Measurements from ENCODE around the gene SEMG2.

The SEMG2 gene

DNA sequence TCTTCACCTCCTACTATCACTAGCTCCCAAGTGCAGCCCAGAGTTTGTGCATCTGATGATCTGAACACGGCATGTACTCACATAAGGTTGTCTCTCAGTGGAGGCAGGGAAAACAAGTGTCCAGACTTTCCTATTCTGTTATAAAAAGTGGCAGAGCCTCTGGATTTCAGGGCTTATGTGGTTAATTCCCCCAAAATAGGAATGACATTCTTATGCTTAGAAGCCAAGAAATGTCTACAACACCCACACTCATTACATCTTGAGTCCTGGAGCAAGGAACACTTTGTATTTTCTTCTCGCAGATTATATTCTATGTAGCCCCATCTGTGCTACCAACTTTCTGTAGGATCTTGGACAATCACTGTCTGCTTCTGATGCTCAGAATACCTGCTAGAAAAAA is 27.8 kb upstream of the SEMG2 start:
- no peaks in the 10 kb centered on the region for H3K4me1 ChIP-seq (ENCODE audit: control insufficient read depth, insufficient read depth, low read length)
- H3K27me3 ChIP-seq (ENCODE audit: control insufficient read depth, insufficient read depth, low read length): no peaks in the 10 kb centered on the region
- H3K36me3 ChIP-seq (ENCODE audit: control insufficient read depth, insufficient read depth, low read length): no peaks in the 10 kb centered on the region
- H3K4me3 ChIP-seq (ENCODE audit: low read length): no peak overlapping the region
- no peak overlapping the region for H3K9ac ChIP-seq (ENCODE audit: low read length)
- H3K27ac ChIP-seq (ENCODE audit: low read depth, low read length): no peak overlapping the region

DNA sequence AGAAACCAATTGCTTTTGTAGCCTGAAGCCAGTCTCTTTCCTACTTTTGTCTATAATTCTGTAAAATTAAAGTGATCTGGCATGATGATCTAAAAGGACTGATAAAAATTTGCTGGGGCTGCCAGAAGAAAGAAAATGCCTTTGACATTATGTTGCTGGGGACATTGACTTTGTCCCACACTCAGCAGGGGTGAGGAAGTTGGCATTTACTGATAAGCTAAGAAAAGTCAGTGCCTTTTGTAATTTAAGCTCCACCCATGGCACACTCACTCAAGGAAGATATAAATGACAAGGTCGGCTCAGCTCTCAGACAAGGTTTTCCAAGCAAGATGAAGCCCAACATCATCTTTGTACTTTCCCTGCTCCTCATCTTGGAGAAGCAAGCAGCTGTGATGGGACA is 14.4 kb upstream of the SEMG2 start, which contains the start of gene SEMG1:
Gene SEMG1, plus strand, starts transcription at position 309 of the 400 bp plus-strand sequence. Its CDS starts 21 bp downstream, at position 330.
- Histone ChIP-seq H3K9ac (ENCODE audit: low read length) (no peak within 1 kb of the TSS), H3K4me3 (ENCODE audit: low read length) (no peak within 1 kb of the TSS), H3K27me3 (ENCODE audit: control insufficient read depth, insufficient read depth, low read length) (no peaks in the 10 kb centered on the region), H3K4me1 (ENCODE audit: control insufficient read depth, insufficient read depth, low read length) (no peaks in the 10 kb centered on the region), H3K27ac (ENCODE audit: low read depth, low read length) (no peak within 1 kb of the TSS), H3K36me3 (ENCODE audit: control insufficient read depth, insufficient read depth, low read length) (no peaks in the 10 kb centered on the region)

DNA sequence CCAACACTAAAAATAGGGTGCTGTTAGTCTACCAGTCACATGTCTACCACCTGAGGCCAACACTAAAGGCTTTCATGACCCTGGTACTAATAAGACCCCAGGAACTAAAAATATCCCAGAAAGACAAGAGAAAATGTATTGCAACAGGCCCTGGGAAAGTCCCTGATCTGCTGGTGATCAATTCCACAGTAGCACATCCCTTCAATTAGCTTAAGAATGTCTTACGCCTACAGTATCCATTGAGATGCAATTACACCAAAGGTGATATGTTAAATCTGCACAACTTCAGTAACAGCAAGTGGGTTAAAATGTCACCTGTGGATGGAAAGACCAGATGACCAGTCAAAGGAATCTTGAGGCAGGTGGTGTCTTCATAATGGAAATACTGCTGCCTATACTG is 11.2 kb upstream of the SEMG2 start:
- H3K4me3 ChIP-seq (ENCODE audit: low read length): no peak overlapping the region
- H3K36me3 ChIP-seq (ENCODE audit: control insufficient read depth, insufficient read depth, low read length): no peaks in the 10 kb centered on the region
- H3K4me1 ChIP-seq (ENCODE audit: control insufficient read depth, insufficient read depth, low read length): no peaks in the 10 kb centered on the region
- H3K9ac ChIP-seq (ENCODE audit: low read length): no peak overlapping the region
- H3K27me3 ChIP-seq (ENCODE audit: control insufficient read depth, insufficient read depth, low read length): no peaks in the 10 kb centered on the region
- H3K27ac ChIP-seq (ENCODE audit: low read depth, low read length): no peak overlapping the region

DNA sequence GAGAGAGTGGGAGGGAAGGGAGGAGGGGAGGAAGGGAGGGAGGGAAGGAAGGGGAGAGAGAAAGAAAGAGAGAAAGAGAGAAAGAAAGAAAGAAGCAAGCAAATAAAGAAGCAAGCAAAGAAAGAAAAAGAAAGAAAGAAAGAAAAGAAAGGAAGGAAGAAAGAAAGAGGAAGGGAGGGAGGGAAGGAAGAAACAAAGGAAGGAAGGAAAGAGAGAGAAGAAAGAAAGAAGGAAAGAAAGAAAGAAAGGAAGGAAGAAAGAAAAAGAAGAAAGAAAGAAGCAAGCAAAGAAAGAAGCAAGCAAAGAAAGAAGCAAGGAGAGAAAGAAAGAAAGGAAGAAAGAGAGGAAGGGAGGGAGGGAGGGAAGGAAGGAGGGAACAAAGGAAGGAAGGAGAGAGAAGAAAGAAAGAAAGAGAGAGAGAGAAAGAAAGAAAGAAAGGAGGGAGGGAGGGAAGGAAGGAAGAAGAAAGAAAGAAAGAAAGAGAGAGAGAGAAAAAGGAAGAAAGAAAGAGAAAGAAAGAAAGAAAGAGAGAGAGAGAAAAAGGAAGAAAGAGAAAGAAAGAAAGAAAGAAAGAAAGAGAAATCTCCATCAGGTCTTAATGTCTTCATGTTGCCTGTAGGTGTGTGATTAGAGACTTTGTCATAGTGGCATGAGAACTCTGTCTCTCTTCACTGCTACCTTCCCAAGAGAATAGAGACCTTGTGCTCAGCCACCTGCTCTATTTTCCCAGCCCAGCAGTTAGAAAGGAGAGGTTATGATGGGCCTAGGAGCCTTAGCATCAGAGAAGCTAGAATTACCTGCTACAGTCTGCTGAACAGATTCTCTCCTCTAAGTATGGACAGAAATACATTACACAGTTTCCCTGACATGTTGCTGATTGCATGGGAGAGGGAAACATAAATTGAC is 9.4 kb upstream of the SEMG2 start:
- H3K9ac ChIP-seq (ENCODE audit: low read length): no peak overlapping the region
- no peak overlapping the region for H3K27ac ChIP-seq (ENCODE audit: low read depth, low read length)
- H3K4me1 ChIP-seq (ENCODE audit: control insufficient read depth, insufficient read depth, low read length): no peaks in the 10 kb centered on the region
- H3K36me3 ChIP-seq (ENCODE audit: control insufficient read depth, insufficient read depth, low read length): no peaks in the 10 kb centered on the region
- H3K27me3 ChIP-seq (ENCODE audit: control insufficient read depth, insufficient read depth, low read length): no peaks in the 10 kb centered on the region
- no peak overlapping the region for H3K4me3 ChIP-seq (ENCODE audit: low read length)

DNA sequence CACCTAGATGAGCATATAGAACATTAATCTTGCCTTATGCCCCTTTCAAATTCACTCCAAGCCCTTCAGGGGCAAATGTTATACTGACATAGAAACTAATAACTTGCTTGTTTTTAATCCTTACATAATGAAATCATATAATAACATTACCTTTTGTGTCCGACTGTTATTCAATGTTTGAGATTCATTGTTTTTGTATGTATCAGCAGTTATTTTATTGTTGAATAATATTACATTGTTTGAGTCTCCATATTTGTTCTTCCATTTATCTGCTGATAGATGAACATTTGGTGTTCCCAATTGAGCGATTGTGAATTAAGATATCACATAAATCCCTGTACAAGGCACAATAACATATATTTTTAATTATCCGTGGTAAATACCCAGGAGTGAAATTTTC is 8.3 kb upstream of the SEMG2 start:
- Histone ChIP-seq H3K9ac (ENCODE audit: low read length) (no peak overlapping the region), H3K27ac (ENCODE audit: low read depth, low read length) (no peak overlapping the region), H3K36me3 (ENCODE audit: control insufficient read depth, insufficient read depth, low read length) (no peaks in the 10 kb centered on the region), H3K4me1 (ENCODE audit: control insufficient read depth, insufficient read depth, low read length) (no peaks in the 10 kb centered on the region), H3K4me3 (ENCODE audit: low read length) (no peak overlapping the region), H3K27me3 (ENCODE audit: control insufficient read depth, insufficient read depth, low read length) (no peaks in the 10 kb centered on the region)

GRCh38 chr20:45218124-45218523 is 3.0 kb upstream of the SEMG2 start:
- H3K4me3 ChIP-seq (ENCODE audit: low read length): no peak overlapping the region
- H3K27me3 ChIP-seq (ENCODE audit: control insufficient read depth, insufficient read depth, low read length): no peaks in the 10 kb centered on the region
- H3K4me1 ChIP-seq (ENCODE audit: control insufficient read depth, insufficient read depth, low read length): no peaks in the 10 kb centered on the region
- H3K9ac ChIP-seq (ENCODE audit: low read length): no peak overlapping the region
- H3K27ac ChIP-seq (ENCODE audit: low read depth, low read length): no peak overlapping the region
- H3K36me3 ChIP-seq (ENCODE audit: control insufficient read depth, insufficient read depth, low read length): no peaks in the 10 kb centered on the region

DNA sequence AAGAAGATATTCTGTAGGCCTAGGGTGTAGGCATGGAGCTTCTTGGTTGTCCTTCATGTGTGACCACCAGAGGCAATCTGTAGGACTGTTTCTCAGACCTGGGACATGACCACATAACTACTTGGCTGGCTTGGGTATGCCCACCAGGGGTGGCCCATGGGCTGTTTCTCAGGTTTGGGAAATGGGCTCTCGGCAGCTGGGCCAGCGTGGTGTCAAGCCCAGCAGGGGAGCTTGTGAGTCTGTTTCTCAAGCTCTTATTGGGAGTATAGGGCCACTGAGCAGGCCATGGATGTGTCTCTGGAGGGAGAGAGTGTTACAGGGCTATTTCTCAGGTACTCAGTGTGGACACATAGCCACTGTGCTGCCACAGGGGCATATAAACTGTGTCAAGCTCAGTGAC is 2.5 kb upstream of the SEMG2 start:
- Histone ChIP-seq H3K36me3 (ENCODE audit: control insufficient read depth, insufficient read depth, low read length) (no peaks in the 10 kb centered on the region), H3K9ac (ENCODE audit: low read length) (no peak overlapping the region), H3K4me3 (ENCODE audit: low read length) (no peak overlapping the region), H3K27me3 (ENCODE audit: control insufficient read depth, insufficient read depth, low read length) (no peaks in the 10 kb centered on the region), H3K27ac (ENCODE audit: low read depth, low read length) (no peak overlapping the region), H3K4me1 (ENCODE audit: control insufficient read depth, insufficient read depth, low read length) (no peaks in the 10 kb centered on the region)

DNA sequence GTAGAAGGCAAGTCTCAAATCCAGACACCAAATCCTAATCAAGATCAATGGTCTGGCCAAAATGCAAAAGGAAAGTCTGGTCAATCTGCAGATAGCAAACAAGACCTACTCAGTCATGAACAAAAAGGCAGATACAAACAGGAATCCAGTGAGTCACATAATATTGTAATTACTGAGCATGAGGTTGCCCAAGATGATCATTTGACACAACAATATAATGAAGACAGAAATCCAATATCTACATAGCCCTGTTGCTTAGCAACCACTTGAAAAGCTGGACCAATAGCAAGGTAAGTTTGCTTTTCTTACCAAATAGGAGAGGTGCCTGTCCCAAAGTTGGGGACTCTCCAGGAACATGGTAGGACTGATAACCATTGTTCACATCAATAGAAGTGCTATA is 2.0 kb downstream of the SEMG2 start:
- Histone ChIP-seq H3K9ac (ENCODE audit: low read length) (no peak overlapping the region), H3K4me3 (ENCODE audit: low read length) (no peak overlapping the region), H3K4me1 (ENCODE audit: control insufficient read depth, insufficient read depth, low read length) (no peaks in the 10 kb centered on the region), H3K27me3 (ENCODE audit: control insufficient read depth, insufficient read depth, low read length) (no peaks in the 10 kb centered on the region), H3K36me3 (ENCODE audit: control insufficient read depth, insufficient read depth, low read length) (no peaks in the 10 kb centered on the region), H3K27ac (ENCODE audit: low read depth, low read length) (no peak overlapping the region)

GRCh38 chr20:45226287-45226686 is 5.1 kb downstream of the SEMG2 start:
- no peak overlapping the region for H3K9ac ChIP-seq (ENCODE audit: low read length)
- H3K27me3 ChIP-seq (ENCODE audit: control insufficient read depth, insufficient read depth, low read length): no peaks in the 10 kb centered on the region
- H3K4me1 ChIP-seq (ENCODE audit: control insufficient read depth, insufficient read depth, low read length): no peaks in the 10 kb centered on the region
- no peak overlapping the region for H3K27ac ChIP-seq (ENCODE audit: low read depth, low read length)
- H3K4me3 ChIP-seq (ENCODE audit: low read length): no peak overlapping the region
- no peaks in the 10 kb centered on the region for H3K36me3 ChIP-seq (ENCODE audit: control insufficient read depth, insufficient read depth, low read length)

DNA sequence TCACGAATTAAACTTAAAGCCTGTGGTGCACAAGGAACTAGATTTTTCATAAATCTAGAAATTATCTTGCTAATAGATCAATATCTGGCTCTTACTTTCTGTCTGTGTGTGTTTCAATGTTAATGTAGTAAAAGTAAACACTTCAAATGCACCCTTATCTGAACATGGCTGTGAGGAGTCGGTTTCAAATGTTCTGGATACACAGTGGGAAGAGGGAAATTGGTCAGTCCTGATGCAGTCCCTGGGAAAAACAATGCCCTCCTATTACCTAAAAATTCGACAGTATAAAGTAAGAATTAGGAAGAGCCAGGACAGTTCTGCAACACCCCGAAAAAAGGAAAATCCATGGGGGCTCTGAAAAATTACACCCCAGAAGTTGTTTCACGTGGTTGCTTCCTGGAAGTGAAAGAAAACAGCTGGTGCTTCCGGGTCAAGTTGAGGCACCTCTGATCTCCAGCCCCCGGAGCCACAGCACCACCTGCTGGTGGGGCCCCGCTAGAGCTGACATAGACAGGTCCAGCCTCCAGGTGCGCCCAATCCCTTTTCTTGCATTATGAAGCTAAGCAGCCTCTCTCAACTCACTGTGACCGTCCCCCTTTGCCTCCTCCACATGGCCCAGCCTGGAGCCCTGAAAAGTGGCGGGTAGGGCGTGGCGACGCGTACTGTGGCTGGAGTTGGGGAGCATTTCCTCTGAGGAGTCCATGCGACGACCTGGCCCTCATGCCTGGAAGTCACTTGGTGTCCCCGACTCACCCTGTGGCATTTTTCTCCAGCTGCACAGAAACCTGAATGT is 8.3 kb downstream of the SEMG2 start:
- no peak overlapping the region for H3K9ac ChIP-seq (ENCODE audit: low read length)
- H3K36me3 ChIP-seq (ENCODE audit: control insufficient read depth, insufficient read depth, low read length): no peaks in the 10 kb centered on the region
- H3K4me1 ChIP-seq (ENCODE audit: control insufficient read depth, insufficient read depth, low read length): no peaks in the 10 kb centered on the region
- no peaks in the 10 kb centered on the region for H3K27me3 ChIP-seq (ENCODE audit: control insufficient read depth, insufficient read depth, low read length)
- H3K27ac ChIP-seq (ENCODE audit: low read depth, low read length): no peak overlapping the region
- no peak overlapping the region for H3K4me3 ChIP-seq (ENCODE audit: low read length)

DNA sequence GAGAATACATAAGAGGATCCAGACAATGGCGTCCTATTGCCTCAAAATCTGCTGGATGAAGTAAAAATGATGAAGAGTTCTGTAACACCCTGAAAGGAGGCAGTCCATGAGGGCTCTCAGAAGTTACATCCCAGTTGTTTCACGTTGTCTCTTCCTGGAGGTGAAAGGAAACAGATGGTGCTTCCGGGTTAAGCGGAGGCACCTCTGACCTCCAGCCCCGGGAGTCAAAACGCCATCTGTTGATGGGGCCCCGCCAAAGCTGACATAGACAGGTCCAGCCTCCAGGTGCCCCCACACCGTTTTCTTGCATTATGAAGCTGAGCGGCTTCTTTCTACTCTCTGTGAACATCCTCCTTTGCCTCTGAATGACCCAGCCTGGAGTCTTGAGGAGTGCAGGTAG is 9.5 kb downstream of the SEMG2 start:
- peaks cover 3% of the 10 kb centered on the region for H3K27me3 ChIP-seq (ENCODE audit: control insufficient read depth, insufficient read depth, low read length)
- H3K27ac ChIP-seq (ENCODE audit: low read depth, low read length): no peak overlapping the region
- H3K9ac ChIP-seq (ENCODE audit: low read length): no peak overlapping the region
- H3K36me3 ChIP-seq (ENCODE audit: control insufficient read depth, insufficient read depth, low read length): no peaks in the 10 kb centered on the region
- no peaks in the 10 kb centered on the region for H3K4me1 ChIP-seq (ENCODE audit: control insufficient read depth, insufficient read depth, low read length)
- H3K4me3 ChIP-seq (ENCODE audit: low read length): no peak overlapping the region

GRCh38 chr20:45235995-45236394 is 14.8 kb downstream of the SEMG2 start:
- Histone ChIP-seq H3K4me1 (ENCODE audit: control insufficient read depth, insufficient read depth, low read length) (no peaks in the 10 kb centered on the region), H3K27me3 (ENCODE audit: control insufficient read depth, insufficient read depth, low read length) (peaks cover 3% of the 10 kb centered on the region), H3K9ac (ENCODE audit: low read length) (no peak overlapping the region), H3K36me3 (ENCODE audit: control insufficient read depth, insufficient read depth, low read length) (no peaks in the 10 kb centered on the region), H3K27ac (ENCODE audit: low read depth, low read length) (no peak overlapping the region), H3K4me3 (ENCODE audit: low read length) (no peak overlapping the region)

Measured in rectal smooth muscle tissue (tissue), 1 donor.